OCI-M1 (cell line): ENCODE results near the gene GJD3.

Experiments
- DNase-seq: peaks from one replicate; lab custom pipeline; 2025; lab: John Stamatoyannopoulos, UW

Gene GJD3

GRCh38 chr17:40322358-40323315, 41.9 kb downstream of the GJD3 start:
- DNase-seq, result peak; percentile 96

- no peak for DNase-seq
These were observed 42.6 kb downstream of the GJD3 start for GRCh38 chr17:40321961-40322357.

- no peak for DNase-seq
These were observed 43.0 kb downstream of the GJD3 start for GRCh38 chr17:40321524-40321929.

GRCh38 chr17:40320756-40321523, 43.6 kb downstream of the GJD3 start:
- DNase-seq, result peak; percentile 31

GRCh38 chr17:40319651-40320540, 44.6 kb downstream of the GJD3 start:
- DNase-seq, result no peak

- DNase-seq, result no peak
These were observed 45.6 kb downstream of the GJD3 start for GRCh38 chr17:40318830-40319391.

- DNase-seq, result peak; percentile 96
These were observed 46.4 kb downstream of the GJD3 start for GRCh38 chr17:40317880-40318829.

- DNase-seq, result peak; percentile 69
These were observed 47.1 kb downstream of the GJD3 start for GRCh38 chr17:40317345-40317873.

GRCh38 chr17:40316571-40317344, 47.8 kb downstream of the GJD3 start:
- DNase-seq, result no peak

GRCh38 chr17:40315678-40316570, 48.6 kb downstream of the GJD3 start:
- peak; percentile 40 for DNase-seq

GRCh38 chr17:40315206-40315605, 49.3 kb downstream of the GJD3 start:
- no peak for DNase-seq

GRCh38 chr17:40314584-40314956, 50.0 kb downstream of the GJD3 start:
- no peak for DNase-seq

GRCh38 chr17:40313668-40314583, 50.6 kb downstream of the GJD3 start:
- no peak for DNase-seq
